ENCODE results near the gene UPF3B. TPM values are rescaled to one million over a fixed set of nuclear protein-coding genes. Genes with fewer than 3 reads are reported as not detected.
"Not testable (repeated sequence)": the region's sequence is repeated elsewhere in the genome, so short reads cannot be mapped to it uniquely, and the experiment has no call there.

Gene UPF3B, protein sequence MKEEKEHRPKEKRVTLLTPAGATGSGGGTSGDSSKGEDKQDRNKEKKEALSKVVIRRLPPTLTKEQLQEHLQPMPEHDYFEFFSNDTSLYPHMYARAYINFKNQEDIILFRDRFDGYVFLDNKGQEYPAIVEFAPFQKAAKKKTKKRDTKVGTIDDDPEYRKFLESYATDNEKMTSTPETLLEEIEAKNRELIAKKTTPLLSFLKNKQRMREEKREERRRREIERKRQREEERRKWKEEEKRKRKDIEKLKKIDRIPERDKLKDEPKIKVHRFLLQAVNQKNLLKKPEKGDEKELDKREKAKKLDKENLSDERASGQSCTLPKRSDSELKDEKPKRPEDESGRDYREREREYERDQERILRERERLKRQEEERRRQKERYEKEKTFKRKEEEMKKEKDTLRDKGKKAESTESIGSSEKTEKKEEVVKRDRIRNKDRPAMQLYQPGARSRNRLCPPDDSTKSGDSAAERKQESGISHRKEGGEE
- polyA plus RNA-seq (2013), result 29.9 TPM

DNA sequence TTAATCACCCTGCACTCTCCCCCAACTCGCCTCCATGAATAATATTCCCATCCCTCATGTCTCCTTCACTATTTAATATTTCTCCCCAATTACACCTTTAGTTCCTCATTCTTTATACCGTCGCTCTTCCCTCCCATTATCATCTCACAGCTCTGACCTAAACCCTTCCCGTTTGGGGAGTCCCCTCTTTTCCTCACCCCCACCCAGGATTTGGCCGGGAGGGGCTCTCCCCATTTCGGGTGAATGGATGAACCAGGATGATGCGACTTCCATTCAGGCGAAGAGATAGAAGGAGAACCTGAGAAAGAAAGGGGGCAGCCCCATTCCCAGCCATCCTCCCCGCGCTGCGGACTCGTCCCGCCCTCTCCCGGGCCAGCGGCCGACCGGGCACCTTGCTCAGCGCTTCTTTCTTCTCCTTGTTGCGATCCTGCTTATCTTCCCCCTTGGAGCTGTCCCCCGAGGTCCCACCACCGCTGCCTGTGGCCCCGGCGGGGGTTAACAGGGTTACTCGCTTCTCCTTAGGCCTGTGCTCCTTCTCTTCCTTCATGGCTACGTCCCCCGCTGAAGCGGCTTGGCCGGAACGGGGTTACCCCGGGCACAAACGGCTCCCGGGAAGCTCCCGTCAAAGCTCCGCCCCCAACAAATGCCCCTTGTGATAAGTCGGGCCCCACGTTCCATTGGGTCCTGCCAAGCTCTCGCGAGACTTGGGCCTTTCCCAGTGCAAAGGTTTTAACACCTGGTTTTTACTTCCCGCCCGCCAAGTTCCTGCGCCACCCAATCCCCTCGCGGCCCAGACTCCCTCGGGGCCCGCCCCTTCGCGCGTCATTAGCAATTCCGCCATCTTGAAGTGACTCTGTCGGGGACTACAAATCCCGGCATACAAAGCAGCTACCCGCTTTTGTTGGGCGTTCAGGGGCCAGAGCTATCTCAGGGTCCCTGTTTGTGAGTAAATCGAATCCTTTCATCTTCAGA, at the start of gene UPF3B:
Gene UPF3B (minus strand): TSS at position 582 of the 972 bp plus-strand sequence. CDS start 35 bp downstream, at position 547.
- ChIA-PET POLR2A (interaction anchor here (0.7 to 2.2 kb wide), 4 partner anchors 14 to 61 kb away, joined by 3 to 5 read pairs (median 4); partner anchors contain the start of genes NDUFA1, RNF113A and RPL39), CTCF (no interaction called here)
- peak within 1 kb of the TSS; percentile 91 to 92 for H3K27ac ChIP-seq (ENCODE audit: insufficient read depth in 1 of 2, low read depth in 1 of 2, low read length in 2 of 2, poor library complexity in 1 of 2, severe bottlenecking in 2 of 2)
- WGBS (ENCODE audit: insufficient coverage), result 37% methylated on average over 47 of the region's 54 CpGs
- peaks cover 0 to 8% (median 2%) of the 10 kb centered on the region in 4 experiments for H3K36me3 ChIP-seq (ENCODE audit: control insufficient read depth in 4 of 4, insufficient read depth in 4 of 4, low read length in 3 of 4)
- H3K4me3 ChIP-seq (ENCODE audit: control insufficient read depth in 1 of 7, extremely low read depth in 1 of 7, insufficient read depth in 4 of 7, low read depth in 2 of 7, low read length in 6 of 7), result peak within 1 kb of the TSS; percentile 72 to 91 (median 88)
- H3K9me3 ChIP-seq (ENCODE audit: control extremely low read depth in 1 of 5, control insufficient read depth in 4 of 5, insufficient read depth in 2 of 5, low read depth in 1 of 5, low read length in 4 of 5), result no peaks in the 10 kb centered on the region
- peaks cover 4 to 11% (median 5%) of the 10 kb centered on the region in 4 experiments for H3K4me1 ChIP-seq (ENCODE audit: control extremely low read depth in 1 of 4, control insufficient read depth in 4 of 4, insufficient read depth in 4 of 4, low read length in 3 of 4)
- peaks cover 0 to 10% (median 0%) of the 10 kb centered on the region in 5 experiments for H3K27me3 ChIP-seq (replicated peaks in 2 of 5; ENCODE audit: control insufficient read depth in 4 of 5, insufficient read depth in 5 of 5, low read length in 4 of 5)
- DNase-seq, result peak; percentile 97 to 98 (median 98)

DNA sequence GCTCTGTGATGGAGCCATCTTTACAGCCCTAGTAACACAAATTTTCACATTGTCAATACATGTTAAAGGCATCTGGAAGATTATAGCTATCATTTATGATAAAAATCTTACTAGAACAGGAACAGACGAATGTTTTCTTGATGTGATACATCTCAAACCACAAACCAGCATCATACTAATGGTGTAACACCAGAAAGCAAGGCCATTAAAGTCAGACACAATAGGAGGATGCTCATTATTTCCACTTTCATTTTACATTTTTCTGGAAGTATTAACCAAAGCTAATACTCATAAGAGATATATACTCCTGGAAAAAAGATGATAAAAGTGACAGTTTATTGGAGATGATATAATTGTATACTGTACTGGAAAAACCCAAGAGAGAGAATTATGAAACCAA, 48.2 kb upstream of the UPF3B start:
- Histone ChIP-seq H3K4me3 (ENCODE audit: control insufficient read depth in 1 of 7, extremely low read depth in 1 of 7, insufficient read depth in 4 of 7, low read depth in 2 of 7, low read length in 6 of 7) (no peak overlapping the region), H3K4me1 (ENCODE audit: control extremely low read depth in 1 of 4, control insufficient read depth in 4 of 4, insufficient read depth in 4 of 4, low read length in 3 of 4) (peaks cover 0 to 3% (median 0%) of the 10 kb centered on the region in 4 experiments), H3K27ac (ENCODE audit: insufficient read depth in 1 of 2, low read depth in 1 of 2, low read length in 2 of 2, poor library complexity in 1 of 2, severe bottlenecking in 2 of 2) (no peak overlapping the region), H3K27me3 (replicated peaks in 2 of 5; ENCODE audit: control insufficient read depth in 4 of 5, insufficient read depth in 5 of 5, low read length in 4 of 5) (no peaks in the 10 kb centered on the region), H3K36me3 (ENCODE audit: control insufficient read depth in 4 of 4, insufficient read depth in 4 of 4, low read length in 3 of 4) (no peaks in the 10 kb centered on the region), H3K9me3 (ENCODE audit: control extremely low read depth in 1 of 5, control insufficient read depth in 4 of 5, insufficient read depth in 2 of 5, low read depth in 1 of 5, low read length in 4 of 5) (no peaks in the 10 kb centered on the region)
- WGBS (ENCODE audit: insufficient coverage), result no CpG with 5 or more reads among the region's 1 CpG
- CTCF ChIA-PET, result no interaction called here
- no peak for DNase-seq
- POLR2A ChIA-PET, result no interaction called here

DNA sequence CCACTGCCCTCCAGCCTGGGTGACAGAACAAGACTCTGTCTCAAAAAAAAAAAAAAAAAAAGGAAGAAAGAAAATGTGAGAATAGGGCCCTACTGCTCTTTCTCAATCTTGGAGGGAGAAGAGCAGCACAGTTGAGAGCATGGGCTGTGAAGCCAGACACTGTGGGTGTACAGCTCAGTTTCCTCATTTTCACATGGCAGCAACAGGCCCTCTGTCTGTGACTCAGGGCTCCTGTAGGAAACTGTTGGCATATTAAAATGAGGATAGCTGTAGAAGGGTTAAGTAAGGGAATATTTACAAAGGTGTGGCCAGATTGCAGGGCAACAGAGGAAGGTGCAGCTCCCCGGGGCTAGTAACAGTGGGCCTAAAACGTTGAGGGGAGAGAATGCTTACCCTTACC, 46.4 kb upstream of the UPF3B start:
- WGBS (ENCODE audit: insufficient coverage), result 48% methylated on average over 2 of the region's 2 CpGs
- peak in 2 of 3 donors; percentile 45 to 55 for DNase-seq
- no peak overlapping the region for H3K4me3 ChIP-seq (ENCODE audit: control insufficient read depth in 1 of 7, extremely low read depth in 1 of 7, insufficient read depth in 4 of 7, low read depth in 2 of 7, low read length in 6 of 7)
- peaks cover 0 to 3% (median 0%) of the 10 kb centered on the region in 4 experiments for H3K4me1 ChIP-seq (ENCODE audit: control extremely low read depth in 1 of 4, control insufficient read depth in 4 of 4, insufficient read depth in 4 of 4, low read length in 3 of 4)
- CTCF ChIA-PET, result interaction anchor here (1.1 kb wide), 1 partner anchor 12 kb away, joined by 4 read pairs; no protein-coding TSS in a partner anchor
- POLR2A ChIA-PET, result no interaction called here
- no peaks in the 10 kb centered on the region for H3K27me3 ChIP-seq (replicated peaks in 2 of 5; ENCODE audit: control insufficient read depth in 4 of 5, insufficient read depth in 5 of 5, low read length in 4 of 5)
- no peaks in the 10 kb centered on the region for H3K9me3 ChIP-seq (ENCODE audit: control extremely low read depth in 1 of 5, control insufficient read depth in 4 of 5, insufficient read depth in 2 of 5, low read depth in 1 of 5, low read length in 4 of 5)
- no peak overlapping the region for H3K27ac ChIP-seq (ENCODE audit: insufficient read depth in 1 of 2, low read depth in 1 of 2, low read length in 2 of 2, poor library complexity in 1 of 2, severe bottlenecking in 2 of 2)
- no peaks in the 10 kb centered on the region for H3K36me3 ChIP-seq (ENCODE audit: control insufficient read depth in 4 of 4, insufficient read depth in 4 of 4, low read length in 3 of 4)

DNA sequence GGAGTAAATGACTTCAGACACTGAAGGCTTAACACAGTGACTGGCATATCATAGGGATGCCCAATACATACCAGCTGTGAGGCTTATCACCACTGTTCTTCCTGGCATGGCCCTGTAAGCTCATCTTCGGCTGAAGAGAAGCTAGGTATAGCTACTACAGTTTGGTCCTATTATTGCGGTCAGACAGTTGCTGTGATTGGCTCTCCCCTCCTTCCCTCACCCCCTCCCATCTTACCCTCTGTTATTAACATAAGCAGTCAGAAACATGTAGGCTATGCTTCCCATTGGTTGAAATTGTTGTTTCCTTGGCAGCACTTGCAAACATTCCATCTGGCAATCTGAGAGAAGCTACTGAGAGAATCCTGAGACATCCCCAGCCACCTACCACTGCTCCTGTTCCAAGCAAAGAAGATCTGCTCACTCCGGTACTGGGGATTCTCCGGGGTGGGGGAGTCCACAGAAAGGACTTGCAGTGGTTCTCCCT, 43.1 kb upstream of the UPF3B start, which contains the start of gene AKAP14:
Gene AKAP14 (plus strand): TSS at position 51 of the 484 bp plus-strand sequence. CDS start 7,331 bp downstream, outside the sequence.
- no peak within 1 kb of the TSS for H3K27ac ChIP-seq (ENCODE audit: insufficient read depth in 1 of 2, low read depth in 1 of 2, low read length in 2 of 2, poor library complexity in 1 of 2, severe bottlenecking in 2 of 2)
- no peaks in the 10 kb centered on the region for H3K9me3 ChIP-seq (ENCODE audit: control extremely low read depth in 1 of 5, control insufficient read depth in 4 of 5, insufficient read depth in 2 of 5, low read depth in 1 of 5, low read length in 4 of 5)
- 100% methylated on average over 1 of the region's 4 CpGs for WGBS (ENCODE audit: insufficient coverage)
- DNase-seq, result no peak
- peaks cover 0 to 3% (median 0%) of the 10 kb centered on the region in 4 experiments for H3K4me1 ChIP-seq (ENCODE audit: control extremely low read depth in 1 of 4, control insufficient read depth in 4 of 4, insufficient read depth in 4 of 4, low read length in 3 of 4)
- ChIA-PET POLR2A (no interaction called here), CTCF (interaction anchor here (1.3 kb wide), 1 partner anchor 13 kb away, joined by 4 read pairs; no protein-coding TSS in a partner anchor)
- H3K4me3 ChIP-seq (ENCODE audit: control insufficient read depth in 1 of 7, extremely low read depth in 1 of 7, insufficient read depth in 4 of 7, low read depth in 2 of 7, low read length in 6 of 7), result no peak within 1 kb of the TSS
- H3K27me3 ChIP-seq (replicated peaks in 2 of 5; ENCODE audit: control insufficient read depth in 4 of 5, insufficient read depth in 5 of 5, low read length in 4 of 5), result no peaks in the 10 kb centered on the region
- no peaks in the 10 kb centered on the region for H3K36me3 ChIP-seq (ENCODE audit: control insufficient read depth in 4 of 4, insufficient read depth in 4 of 4, low read length in 3 of 4)

DNA sequence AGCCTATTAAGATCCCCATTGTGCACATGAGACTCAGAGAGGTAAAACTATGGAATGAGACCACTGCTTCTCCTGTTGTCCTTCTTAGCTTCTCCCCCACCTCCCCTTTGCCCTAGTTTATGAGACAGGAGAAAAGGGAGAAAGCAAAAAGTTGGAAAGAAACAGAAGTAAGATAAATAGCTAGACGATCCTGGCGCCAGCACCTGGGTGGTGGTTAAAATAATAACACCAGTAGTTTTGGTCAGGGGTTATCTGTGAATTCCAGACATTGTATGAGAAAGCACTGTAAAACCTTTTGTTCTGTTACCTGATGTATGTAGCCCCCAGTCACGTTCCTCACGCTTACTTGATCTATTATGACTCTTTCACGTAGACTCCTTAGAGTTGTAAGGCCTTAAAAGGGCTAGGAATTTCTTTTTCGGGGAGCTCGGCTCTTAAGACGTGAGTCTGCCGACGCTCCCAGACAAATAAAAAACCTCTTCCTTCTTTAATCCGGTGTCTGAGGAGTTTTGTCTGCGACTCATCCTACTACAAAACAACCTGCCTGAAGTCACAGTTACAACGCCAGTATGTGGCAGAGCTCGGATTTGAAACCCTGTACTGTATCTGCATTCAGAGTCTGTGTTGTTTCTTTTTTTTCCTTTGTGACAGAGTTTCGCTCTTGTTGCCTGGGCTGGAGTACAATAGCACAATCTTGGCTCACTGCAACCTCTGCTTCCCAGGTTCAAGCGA, 39.4 kb upstream of the UPF3B start:
- POLR2A ChIA-PET; H3K9me3 ChIP-seq (ENCODE audit: control extremely low read depth in 1 of 5, control insufficient read depth in 4 of 5, insufficient read depth in 2 of 5, low read depth in 1 of 5, low read length in 4 of 5); H3K4me1 ChIP-seq (ENCODE audit: control extremely low read depth in 1 of 4, control insufficient read depth in 4 of 4, insufficient read depth in 4 of 4, low read length in 3 of 4); DNase-seq; H3K4me3 ChIP-seq (ENCODE audit: control insufficient read depth in 1 of 7, extremely low read depth in 1 of 7, insufficient read depth in 4 of 7, low read depth in 2 of 7, low read length in 6 of 7); H3K36me3 ChIP-seq (ENCODE audit: control insufficient read depth in 4 of 4, insufficient read depth in 4 of 4, low read length in 3 of 4); H3K27ac ChIP-seq (ENCODE audit: insufficient read depth in 1 of 2, low read depth in 1 of 2, low read length in 2 of 2, poor library complexity in 1 of 2, severe bottlenecking in 2 of 2): not testable (repeated sequence)
- 88% methylated on average over 13 of the region's 16 CpGs for WGBS (ENCODE audit: insufficient coverage)
- peaks cover 0 to 11% (median 0%) of the 10 kb centered on the region in 5 experiments for H3K27me3 ChIP-seq (replicated peaks in 2 of 5; ENCODE audit: control insufficient read depth in 4 of 5, insufficient read depth in 5 of 5, low read length in 4 of 5)
- CTCF ChIA-PET, result interaction anchor here (0.6 kb wide), 1 partner anchor 235 kb away, joined by 3 read pairs; no protein-coding TSS in a partner anchor

DNA sequence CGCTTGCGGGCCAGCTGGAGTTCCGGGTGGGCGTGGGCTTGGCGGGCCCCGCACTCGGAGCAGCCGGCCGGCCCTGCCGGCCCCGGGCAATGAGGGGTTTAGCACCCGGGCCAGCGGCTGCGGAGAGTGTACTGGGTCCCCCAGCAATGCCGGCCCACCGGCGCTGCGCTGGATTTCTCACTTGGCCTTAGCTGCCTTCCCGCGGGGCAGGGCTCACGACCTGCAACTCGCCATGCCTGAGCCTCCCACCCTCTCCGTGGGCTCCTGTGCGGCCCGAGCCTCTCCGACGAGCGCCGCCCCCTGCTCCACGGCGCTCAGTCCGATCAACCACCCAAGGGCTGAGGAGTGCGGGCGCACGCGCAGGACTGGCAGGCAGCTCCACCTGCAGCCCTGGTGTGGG, 37.9 kb upstream of the UPF3B start:
- H3K27ac ChIP-seq (ENCODE audit: insufficient read depth in 1 of 2, low read depth in 1 of 2, low read length in 2 of 2, poor library complexity in 1 of 2, severe bottlenecking in 2 of 2); H3K9me3 ChIP-seq (ENCODE audit: control extremely low read depth in 1 of 5, control insufficient read depth in 4 of 5, insufficient read depth in 2 of 5, low read depth in 1 of 5, low read length in 4 of 5); H3K4me1 ChIP-seq (ENCODE audit: control extremely low read depth in 1 of 4, control insufficient read depth in 4 of 4, insufficient read depth in 4 of 4, low read length in 3 of 4); DNase-seq; H3K36me3 ChIP-seq (ENCODE audit: control insufficient read depth in 4 of 4, insufficient read depth in 4 of 4, low read length in 3 of 4); POLR2A ChIA-PET; CTCF ChIA-PET; H3K4me3 ChIP-seq (ENCODE audit: control insufficient read depth in 1 of 7, extremely low read depth in 1 of 7, insufficient read depth in 4 of 7, low read depth in 2 of 7, low read length in 6 of 7): not testable (repeated sequence)
- peaks cover 0 to 11% (median 0%) of the 10 kb centered on the region in 5 experiments for H3K27me3 ChIP-seq (replicated peaks in 2 of 5; ENCODE audit: control insufficient read depth in 4 of 5, insufficient read depth in 5 of 5, low read length in 4 of 5)
- WGBS (ENCODE audit: insufficient coverage), result 84% methylated on average over 24 of the region's 36 CpGs

All from common myeloid progenitor, CD34-positive (primary cell).